NCI-H146 (cell line): ENCODE data around the gene POC1B.

Source experiments
- DNase-seq: peaks from one replicate; lab custom pipeline; 2025; lab: John Stamatoyannopoulos, UW

POC1B gene

DNA sequence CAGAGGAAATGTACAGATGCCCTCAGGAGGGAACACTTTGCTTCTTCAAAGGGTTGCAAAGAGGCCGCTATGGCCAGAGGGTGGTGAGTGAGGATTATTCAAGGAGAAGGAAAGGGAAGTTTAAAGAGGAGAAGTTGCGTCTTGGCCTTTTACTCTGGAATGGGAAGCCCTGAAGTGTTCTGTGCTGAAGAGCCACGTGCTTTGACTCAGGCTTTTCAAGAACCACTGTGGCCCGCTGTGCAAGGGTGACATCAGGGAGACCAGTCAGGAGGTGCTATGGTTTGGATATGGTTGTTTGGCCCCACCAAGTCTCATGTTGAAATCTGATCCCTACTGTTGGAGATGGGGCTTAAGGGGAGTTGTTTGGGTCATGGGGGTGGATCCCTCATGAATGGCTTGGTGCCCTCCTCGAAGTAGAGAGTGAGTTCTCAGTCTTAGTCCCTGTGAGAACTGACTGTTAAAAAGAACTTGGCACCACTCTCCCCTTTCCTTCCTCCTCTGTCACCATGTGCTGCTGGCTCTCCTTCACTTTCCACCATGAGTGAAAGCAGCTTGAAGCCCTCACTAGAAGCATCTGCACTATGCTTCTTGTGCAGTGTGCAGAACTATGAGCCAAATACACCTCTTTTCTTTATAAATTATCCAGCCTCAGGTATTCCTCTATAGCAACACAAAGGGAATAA, 107.5 kb downstream of the POC1B start:
- no peak for DNase-seq

DNA sequence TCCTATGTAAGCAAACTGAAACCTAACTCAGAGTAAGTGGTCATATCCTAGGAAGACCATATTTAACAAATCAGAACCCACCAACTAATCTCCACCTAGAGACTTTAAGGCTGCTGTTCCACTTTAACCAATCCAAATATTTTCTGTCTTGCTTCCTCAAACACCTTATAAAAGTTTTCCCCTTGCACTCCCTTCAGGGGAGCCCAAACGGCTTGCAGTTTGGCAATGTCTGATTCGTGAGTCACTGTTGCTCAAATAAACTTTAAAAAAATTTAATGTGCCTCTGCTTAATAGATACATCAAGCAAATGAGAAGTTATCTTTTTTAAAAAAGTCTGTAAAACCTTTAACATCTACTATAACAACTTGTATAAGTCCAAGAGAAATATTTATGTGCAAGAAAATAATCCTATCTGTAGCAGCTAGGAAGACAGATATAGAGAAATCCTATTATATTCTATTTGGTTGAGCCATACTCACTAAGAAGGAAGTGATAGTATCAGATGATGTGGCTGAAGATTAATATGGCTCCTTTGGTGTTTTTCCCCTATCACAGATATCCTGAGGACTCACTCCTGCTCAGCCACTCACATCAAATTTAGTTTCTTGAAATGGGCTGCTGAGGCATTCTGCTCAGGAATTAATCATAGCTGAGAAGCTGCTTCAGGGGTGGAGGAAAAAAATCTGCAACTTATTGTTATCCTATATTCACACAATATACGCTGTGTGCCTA, 108.4 kb downstream of the POC1B start:
- no peak for DNase-seq

DNA sequence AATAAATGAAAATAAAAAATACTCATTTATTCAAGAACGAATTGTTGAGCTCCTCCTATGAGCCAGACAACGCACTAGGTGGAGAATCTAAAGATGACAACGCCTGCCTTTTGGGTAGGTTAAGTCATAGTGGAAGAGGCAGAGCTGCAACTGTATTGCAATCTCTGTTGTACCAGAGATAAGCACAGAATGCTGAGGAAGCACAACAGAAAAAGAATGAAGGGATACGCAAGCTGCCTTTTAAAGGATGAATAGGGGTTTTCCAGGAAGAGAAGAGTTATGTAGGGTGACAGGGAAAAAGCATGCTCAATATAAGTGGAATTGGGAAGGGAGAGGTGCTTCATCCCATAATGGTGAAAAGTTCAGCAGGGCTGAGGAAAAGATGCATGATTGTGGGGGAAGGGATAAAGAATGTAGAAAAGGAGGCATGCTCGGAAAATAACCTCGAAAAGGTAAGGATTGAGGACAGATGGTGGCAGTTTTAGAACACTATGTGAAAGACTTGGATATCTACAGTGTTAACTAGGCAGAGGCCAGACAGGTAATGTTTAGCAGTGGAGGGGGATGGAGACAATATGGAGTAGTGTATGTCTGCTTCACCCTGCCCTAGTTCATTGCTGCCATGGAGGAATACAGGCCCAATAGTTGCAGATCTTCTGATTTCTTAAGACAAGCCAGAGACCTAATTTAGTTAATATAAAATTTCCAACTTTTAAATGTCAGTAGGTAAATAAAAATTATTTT, 109.6 kb downstream of the POC1B start:
- DNase-seq, result no peak

DNA sequence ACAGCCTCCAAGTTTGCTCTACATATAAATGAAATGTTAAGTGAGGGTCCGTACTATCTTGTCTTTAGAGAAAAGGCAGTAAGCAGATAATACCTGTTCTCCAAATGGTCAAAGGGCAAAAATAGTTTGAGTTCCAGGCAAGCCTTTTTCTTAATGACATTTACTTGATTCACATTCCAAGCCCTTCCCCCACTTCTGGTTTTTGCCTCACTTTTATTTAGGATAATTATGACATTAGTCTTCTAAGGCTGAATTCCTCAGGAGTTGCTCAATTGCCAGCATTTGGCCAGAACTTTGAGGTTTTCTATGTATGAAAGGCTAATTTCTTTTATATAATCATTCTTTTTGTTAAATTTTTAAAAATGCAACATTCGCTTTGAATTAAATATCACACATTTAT, 111.0 kb downstream of the POC1B start:
- DNase-seq, result no peak

DNA sequence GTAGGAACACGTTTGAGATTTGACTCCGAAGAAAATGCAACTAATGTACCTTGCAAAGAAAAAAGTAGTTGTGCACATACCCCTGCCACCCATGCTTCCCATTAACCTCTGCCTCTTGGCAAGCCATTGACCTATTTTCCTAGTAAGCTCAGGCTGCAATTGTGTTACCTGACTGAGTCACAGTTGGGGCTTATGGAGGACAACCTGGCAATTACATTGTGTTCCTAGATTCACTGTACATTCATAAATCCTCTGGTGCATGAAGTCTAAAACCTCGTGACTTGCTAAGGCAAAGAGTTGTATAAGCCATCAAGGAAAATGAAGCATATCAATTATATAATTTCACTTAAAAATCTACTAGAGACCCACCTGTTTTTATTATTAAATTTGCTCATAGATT, 111.5 kb downstream of the POC1B start:
- DNase-seq, result no peak

DNA sequence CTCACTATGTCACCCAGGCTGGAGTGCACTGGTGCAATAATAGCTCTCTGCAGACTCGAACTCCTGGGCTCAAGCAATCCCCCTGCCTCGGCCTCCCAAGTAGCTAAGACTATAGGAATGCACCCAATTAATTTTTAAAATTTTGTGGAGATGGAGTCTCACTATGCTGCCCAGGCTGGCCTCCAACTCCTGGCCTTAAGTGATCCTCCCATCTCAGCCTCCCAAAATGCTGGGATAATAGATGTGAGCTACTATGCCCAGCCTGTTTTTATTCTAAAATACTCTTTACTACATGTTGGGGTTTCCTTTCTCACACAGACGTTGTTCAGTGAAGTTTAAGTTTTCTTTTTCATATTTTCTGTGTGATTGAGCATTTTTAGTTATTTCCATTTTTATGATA, 112.6 kb downstream of the POC1B start:
- DNase-seq, result no peak

DNA sequence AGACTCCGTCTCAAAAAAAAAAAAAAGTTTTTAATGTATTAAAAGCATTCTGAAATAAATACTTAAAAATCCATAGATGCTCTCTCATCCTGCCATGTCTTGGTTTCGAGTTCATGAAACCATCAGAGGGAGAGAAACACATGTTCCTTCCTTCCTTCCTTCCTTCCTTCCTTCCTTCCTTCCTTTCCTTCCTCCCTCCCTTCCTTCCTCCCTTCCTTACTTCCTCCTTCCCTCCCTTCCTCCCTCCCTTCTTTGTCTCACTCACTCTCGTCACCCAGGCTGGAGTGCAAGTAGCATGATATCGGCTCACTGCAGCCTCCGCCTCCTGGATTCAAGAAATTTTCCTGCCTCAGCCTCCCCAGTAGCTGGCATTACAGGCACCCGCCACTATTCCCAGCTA, 113.2 kb downstream of the POC1B start:
- no peak for DNase-seq

DNA sequence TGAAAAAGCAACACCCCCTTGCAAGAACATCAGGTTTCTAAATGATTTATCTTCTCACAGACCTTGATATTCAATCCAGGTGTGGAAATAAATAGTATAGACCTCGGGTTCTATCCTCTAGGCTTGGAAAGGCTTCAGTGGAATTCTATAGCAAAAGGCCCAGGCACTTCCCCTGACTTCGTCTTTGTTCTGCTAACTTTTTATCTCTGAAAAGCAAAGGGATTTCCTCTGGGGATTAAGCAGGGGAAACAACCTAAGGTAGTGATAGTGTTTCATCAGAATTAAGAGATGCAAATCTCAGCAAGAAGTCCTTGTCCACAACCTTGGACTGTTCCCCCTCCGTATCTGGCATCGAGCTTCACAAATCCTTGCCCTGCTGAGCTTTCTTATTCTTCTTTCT, 114.0 kb downstream of the POC1B start:
- DNase-seq, result no peak

DNA sequence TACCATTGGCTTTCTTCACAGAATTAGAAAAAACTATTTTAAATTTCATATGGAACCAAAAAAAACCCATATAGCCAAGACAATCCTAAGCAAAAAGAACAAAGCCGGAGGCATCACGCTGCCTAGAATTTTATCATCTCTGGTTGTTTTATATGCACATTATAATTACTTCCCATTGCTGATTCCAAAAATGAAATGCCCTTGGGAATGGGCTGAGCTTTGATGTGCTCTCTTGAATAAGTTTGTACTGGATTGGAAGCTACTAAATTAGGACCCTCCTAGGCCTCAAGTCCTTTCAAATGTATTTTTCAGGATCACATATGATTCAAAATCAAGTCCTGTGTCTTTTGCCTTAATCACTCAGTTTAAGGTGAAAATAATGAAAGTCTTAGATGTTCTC, 114.6 kb downstream of the POC1B start:
- DNase-seq, result no peak

DNA sequence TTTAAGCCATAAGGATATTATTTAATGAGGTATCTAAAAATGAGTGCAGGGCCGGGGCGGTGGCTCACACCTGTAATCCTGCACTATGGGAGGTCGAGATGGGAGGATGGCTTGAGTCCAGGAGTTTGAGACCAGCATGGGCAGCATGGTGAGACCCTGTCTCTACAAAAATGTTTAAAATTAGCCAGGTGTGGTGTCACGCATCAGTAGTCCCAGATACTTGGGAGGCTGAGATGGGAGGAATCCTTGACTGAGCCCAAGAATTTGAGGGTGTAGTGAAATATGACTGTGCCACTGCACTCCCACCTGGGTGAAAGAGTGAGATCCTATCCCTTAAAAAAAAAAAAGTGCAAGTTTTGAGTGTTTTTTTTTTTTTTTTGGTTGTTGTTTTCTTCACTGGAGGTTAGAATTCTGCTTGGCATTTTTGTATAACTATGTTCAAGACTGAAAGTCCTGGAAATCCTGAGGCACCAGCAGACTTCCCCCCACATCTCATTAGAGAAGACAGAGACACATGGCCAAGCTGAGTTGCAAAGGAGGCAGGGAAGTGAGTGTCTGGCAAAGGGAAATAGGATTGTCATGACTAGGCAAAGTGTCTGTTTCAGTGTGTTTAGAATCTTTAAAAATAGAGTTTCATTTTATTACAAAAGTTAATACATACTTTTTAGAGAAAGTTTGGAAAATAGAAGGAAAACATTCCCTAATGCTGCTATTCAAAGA, 120.1 kb downstream of the POC1B start:
- no peak for DNase-seq

DNA sequence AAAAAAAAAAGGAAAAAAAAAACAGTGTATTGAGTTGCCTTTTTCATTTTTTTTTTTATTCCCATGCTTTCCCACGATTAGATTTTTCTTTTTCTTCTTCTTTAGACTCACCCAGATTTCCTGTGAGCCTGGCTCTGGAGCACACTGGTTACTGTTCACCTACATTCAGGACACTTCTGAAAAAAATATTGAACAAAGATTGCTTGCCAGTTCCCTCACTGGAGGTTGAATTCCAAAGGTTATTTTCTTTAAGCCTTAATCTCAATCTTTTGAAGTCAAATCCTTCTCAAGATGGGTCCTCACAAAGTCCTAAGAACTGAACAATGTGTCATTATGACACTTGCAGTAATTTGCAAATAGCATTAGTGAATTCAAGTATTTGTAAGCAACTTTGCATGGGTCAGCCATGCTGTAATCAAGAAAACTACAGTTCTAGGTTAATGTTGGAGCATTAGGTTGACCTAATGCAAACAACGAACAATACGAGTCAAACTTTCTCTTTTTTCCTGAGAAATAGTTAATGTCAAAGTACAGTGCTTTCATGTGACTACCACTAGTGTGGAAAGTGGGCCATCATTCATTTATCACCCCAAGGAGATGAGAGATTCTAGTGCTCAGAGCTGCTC, 124.3 kb downstream of the POC1B start:
- no peak for DNase-seq

DNA sequence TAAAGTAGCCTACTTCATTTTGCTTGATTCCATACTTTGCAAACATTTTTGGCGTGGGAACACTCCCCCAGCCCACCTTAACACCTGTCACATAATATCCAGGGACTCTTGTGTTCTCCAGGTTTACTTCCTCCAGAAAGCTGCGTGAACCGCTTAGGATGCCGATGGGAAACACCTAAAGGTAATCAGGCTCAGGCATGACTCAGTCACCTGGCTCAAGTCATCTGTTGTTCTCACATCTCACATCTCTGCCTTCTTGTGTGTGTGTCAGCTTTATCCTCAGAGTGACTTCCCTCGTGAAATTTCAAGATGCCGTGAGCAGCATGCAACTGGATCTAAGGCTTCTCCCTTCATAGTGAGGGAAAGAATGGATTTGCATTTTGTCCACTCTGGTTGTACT, 125.4 kb downstream of the POC1B start:
- no peak for DNase-seq

DNA sequence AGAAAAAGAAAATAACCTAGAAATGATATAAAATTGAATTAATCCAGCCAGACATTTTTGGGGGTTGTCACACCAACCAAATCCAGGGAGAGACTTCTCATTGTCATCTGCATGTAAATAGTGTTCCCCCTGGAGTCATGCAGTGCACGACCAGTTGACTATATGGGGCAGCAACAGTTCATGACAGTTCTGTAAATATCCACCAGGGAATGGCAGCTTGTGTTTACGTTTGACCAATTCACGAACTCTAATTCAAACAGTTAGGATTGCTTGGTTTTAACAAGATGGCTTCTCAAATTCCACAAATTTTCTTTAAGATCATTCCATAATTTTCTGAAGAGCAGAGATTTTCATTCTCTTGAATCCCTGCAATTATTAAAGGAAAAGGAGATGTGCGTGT, 130.1 kb downstream of the POC1B start:
- no peak for DNase-seq

DNA sequence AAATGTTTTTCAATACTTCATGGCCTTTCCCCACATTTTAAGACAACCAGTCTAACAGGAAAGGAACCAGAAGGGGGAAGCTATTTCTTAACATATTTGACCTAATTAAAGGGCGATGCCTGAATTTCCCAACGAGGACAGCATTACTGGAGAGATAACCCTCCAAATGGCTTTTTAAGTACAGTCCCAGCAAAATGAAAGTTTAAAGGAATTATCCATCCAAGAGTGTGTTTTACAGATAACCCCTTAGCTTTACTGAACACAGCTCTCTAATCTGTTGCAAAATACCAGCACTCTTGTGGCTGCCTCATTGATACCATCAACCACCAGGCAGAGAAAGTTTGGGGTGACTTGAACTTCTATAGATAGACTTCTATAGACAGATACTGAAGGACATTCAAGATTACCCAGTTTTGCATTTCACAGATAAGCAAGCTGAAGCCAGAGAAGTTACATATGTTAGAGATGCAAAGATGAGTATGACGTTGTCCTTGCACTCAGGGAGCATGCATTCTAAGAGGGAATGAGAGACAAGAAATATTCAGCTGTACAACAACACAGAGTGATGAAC, 132.2 kb downstream of the POC1B start:
- no peak for DNase-seq

DNA sequence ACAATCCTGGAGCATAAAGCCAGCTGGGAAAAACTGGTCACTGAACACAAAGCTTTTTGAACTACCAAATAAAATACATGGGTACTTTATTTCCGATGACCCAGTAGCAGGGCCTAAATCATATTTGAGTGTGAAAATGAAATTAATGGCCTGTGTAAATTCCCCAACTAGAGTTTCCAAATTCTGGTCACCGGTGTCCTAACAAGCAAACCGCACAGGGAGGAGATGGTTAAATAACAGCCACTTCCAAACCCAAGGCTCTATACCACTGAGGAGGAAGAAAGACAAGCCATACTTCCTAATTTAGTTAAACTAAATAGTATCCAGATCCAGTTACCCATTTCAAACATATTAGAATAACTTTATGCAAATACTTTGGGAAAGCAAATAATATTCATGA, 133.5 kb downstream of the POC1B start:
- no peak for DNase-seq

DNA sequence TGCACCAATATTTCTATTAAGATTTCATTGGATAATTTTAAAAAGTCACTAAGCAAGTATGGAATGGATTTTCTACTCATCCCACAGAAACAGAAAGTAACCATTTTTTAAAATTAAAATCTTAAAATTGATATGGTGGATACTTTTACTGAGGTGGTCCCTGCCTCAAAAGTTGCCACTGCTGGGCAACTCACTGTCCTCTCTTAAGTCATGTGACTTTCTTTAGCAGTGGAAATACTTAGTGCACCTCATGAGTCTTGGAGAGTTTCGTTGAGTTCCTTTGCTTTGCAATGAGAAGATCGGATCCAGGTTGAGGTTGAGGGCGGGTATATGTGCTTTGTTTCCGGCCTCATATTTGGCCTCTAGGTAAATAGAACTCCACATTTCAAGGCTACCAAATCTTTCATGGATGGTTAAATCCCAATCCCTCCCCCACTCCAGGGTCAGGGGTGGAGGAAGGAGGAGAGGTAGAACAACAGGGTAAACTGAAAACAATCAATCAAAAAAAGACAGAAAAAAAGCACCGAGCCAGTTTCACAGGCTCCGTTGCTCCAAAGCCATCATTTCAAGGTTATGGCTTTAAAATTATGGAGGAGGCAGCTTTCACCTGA, 134.0 kb downstream of the POC1B start:
- DNase-seq, result no peak

DNA sequence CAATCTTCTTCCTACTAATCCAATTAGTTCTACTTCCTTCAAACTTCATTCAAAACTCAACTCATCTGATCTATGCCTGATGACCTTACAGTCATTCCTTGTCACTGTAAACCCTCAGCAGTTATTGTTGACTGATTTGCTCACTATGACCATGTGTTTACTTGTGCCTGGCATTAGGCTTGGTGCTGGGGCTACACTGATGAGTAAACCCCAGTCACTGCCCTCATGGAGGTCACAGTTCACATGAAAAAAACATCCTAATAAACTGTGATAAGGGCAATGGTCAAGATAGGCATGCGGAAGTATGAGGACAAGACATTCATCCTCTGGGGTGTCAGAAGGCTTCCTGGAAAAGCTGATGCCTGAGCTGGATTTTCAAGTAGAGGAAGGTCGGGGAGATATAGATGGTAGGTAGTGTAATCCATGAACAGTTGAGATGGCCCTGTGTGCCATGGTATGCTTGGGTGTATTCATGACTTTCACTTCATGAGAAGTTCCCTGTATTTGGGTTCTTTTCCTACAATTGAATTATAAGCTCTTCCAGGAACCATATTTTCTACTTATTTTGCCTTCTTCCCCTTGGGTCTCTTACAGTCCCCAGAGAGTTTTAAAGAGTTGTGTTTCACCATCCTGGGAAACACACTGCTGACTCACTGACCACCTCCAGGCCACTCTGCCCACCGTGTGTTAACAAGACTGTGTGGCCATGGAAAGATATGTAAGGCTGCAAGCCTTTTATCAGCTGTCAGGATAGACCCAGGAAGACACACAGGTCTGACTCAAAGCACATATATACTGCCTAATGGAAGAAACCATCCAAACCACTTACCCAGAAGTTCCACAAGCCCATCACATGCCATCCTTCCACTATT, 134.8 kb downstream of the POC1B start:
- DNase-seq, result no peak

DNA sequence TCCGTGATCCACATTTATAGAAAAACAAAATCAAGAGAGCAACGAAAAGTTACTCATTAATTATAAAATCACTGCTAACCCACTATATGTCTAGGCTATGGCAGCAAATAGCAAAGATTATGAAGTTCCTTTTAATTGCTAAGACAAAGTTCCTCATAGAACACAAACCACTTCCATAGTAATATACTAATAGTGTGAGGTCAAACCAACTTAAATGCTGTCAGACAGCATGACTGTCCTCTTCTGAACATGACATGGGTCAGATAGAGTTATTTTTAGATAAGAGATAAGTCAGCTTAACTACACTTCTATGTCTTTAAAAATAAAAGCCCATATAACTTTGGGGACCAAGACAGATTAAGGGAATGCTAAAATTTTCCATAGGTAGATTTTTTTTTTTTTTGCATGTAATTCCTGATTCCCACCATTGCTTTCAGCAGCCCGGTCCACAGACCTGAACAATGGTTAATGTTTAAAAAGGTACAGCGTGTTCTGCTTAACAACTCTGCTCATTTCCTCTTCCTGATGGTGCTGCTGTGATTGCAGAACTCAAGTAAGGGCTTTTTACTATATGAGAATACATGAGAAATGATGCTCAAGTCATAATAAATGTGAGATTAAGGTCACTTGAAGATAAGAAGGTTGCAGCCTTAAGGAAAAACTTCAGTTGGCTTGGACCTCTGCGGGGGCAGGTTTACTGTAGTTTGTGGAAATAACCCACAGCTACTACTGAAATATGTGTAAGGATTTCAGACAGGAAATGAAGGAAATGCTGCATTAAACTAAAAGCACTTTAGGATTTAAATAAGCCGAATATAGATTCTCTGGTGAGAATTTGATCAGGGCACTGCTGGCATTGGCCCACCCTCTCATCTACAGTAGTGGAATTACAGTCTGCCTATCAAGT, 135.8 kb downstream of the POC1B start:
- DNase-seq, result no peak

DNA sequence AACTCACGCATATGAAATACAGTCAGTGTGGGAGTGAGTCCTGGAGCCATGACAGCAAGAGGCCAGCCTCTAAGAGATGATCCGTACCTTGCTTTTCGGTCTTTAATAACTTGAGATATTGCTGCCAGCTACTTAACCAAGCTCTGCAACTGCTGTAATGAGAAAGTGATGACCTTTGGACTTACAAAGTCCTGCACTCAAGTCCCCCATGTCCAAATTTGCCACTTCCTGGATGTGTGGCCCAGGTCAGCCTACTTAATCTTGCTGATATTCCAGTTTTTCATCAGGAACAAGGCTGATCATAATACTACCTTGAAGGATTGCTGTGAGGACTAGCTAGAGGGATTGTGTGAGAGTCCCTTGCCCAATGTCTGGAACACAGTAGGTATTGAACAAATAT, 139.7 kb downstream of the POC1B start:
- no peak for DNase-seq
